ENCODE data around the gene SH2D6.

The SH2D6 gene

GRCh38 chr2:85400541-85401463, 17.7 kb upstream of the SH2D6 start:
- Histone ChIP-seq H3K27me3 (no peaks in the 10 kb centered on the region), H3K4me3 (ENCODE audit: low read depth, low read length) (no peak overlapping the region), H3K4me1 (no peaks in the 10 kb centered on the region), H3K9me3 (no peaks in the 10 kb centered on the region), H3K36me3 (no peaks in the 10 kb centered on the region)
- no peak for TF ChIP-seq CTCF (IDR thresholded peaks at IDR 0.05; ENCODE audit: low read depth, low read length)
- no peak for DNase-seq

GRCh38 chr2:85401464-85401805, 17.1 kb upstream of the SH2D6 start:
- Histone ChIP-seq H3K27me3 (no peaks in the 10 kb centered on the region), H3K9me3 (no peaks in the 10 kb centered on the region), H3K4me3 (ENCODE audit: low read depth, low read length) (no peak overlapping the region), H3K36me3 (no peaks in the 10 kb centered on the region), H3K4me1 (no peaks in the 10 kb centered on the region)
- no peak for DNase-seq
- TF ChIP-seq CTCF (IDR thresholded peaks at IDR 0.05; ENCODE audit: low read depth, low read length) = no peak

GRCh38 chr2:85401844-85402243, 16.7 kb upstream of the SH2D6 start:
- no peaks in the 10 kb centered on the region for H3K36me3 ChIP-seq
- H3K9me3 ChIP-seq = no peaks in the 10 kb centered on the region
- TF ChIP-seq CTCF (IDR thresholded peaks at IDR 0.05; ENCODE audit: low read depth, low read length) = no peak
- H3K4me1 ChIP-seq = no peaks in the 10 kb centered on the region
- DNase-seq = no peak
- no peaks in the 10 kb centered on the region for H3K27me3 ChIP-seq
- H3K4me3 ChIP-seq (ENCODE audit: low read depth, low read length) = no peak overlapping the region

- no peaks in the 10 kb centered on the region for H3K4me1 ChIP-seq
- no peaks in the 10 kb centered on the region for H3K9me3 ChIP-seq
- no peaks in the 10 kb centered on the region for H3K27me3 ChIP-seq
- DNase-seq = no peak
- H3K4me3 ChIP-seq (ENCODE audit: low read depth, low read length) = no peak overlapping the region
- TF ChIP-seq CTCF (IDR thresholded peaks at IDR 0.05; ENCODE audit: low read depth, low read length) = no peak
- H3K36me3 ChIP-seq = no peaks in the 10 kb centered on the region
Measured at GRCh38 chr2:85405201-85406059, 13.1 kb upstream of the SH2D6 start.

- no peaks in the 10 kb centered on the region for H3K36me3 ChIP-seq
- H3K4me3 ChIP-seq (ENCODE audit: low read depth, low read length) = no peak within 1 kb of the TSS
- H3K9me3 ChIP-seq = no peaks in the 10 kb centered on the region
- no peak for DNase-seq
- H3K4me1 ChIP-seq = no peaks in the 10 kb centered on the region
- H3K27me3 ChIP-seq = no peaks in the 10 kb centered on the region
- no peak for TF ChIP-seq CTCF (IDR thresholded peaks at IDR 0.05; ENCODE audit: low read depth, low read length)
Measured at GRCh38 chr2:85409845-85410583, 8.5 kb upstream of the SH2D6 start, which contains the start of gene CAPG. TSS of gene CAPG (minus strand) at chr2:85410366. CDS start at chr2:85402145, 8,221 bp downstream.

Data from BE2C (cell line).